NT2/D1 (cell line): ENCODE data around the gene MCRIP2.

ENCODE experiments used
- YY1 ChIP-seq: IDR thresholded peaks from 2 replicates; pipeline ENCODE4 v1.6.1; 2011; ENCODE audit not compliant: insufficient read length, insufficient read depth
- ZNF274 ChIP-seq: IDR thresholded peaks from 2 replicates; pipeline ENCODE4 v1.6.1; 2011; ENCODE audit warnings: mild to moderate bottlenecking, low read depth, low read length

DNA sequence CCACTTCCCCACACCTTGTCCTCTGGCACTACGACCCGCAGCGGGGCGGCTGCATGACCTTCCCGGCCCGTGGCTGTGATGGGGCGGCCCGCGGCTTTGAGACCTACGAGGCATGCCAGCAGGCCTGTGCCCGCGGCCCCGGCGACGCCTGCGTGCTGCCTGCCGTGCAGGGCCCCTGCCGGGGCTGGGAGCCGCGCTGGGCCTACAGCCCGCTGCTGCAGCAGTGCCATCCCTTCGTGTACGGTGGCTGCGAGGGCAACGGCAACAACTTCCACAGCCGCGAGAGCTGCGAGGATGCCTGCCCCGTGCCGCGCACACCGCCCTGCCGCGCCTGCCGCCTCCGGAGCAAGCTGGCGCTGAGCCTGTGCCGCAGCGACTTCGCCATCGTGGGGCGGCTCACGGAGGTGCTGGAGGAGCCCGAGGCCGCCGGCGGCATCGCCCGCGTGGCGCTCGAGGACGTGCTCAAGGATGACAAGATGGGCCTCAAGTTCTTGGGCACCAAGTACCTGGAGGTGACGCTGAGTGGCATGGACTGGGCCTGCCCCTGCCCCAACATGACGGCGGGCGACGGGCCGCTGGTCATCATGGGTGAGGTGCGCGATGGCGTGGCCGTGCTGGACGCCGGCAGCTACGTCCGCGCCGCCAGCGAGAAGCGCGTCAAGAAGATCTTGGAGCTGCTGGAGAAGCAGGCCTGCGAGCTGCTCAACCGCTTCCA lies 8.1 kb upstream of the MCRIP2 start:
- TF ChIP-seq YY1: no peak
- no peak for TF ChIP-seq ZNF274
